Skeletal muscle tissue (tissue), 4 donors: ENCODE data around the gene OR4N5. TPM values are rescaled to one million over a fixed set of nuclear protein-coding genes. Genes with fewer than 3 reads are reported as not detected.
"Not testable (repeated sequence)": the region's sequence is repeated elsewhere in the genome, so short reads cannot be mapped to it uniquely, and the experiment has no call there.

Source experiments
- H3K27ac ChIP-seq: one replicate; pipeline ENCODE4 v1.7.0; 2013; ENCODE audit warnings: mild to moderate bottlenecking, low read depth, low read length, inconsistent platforms
- H3K27me3 ChIP-seq, 3 donors: one replicate each; pipeline ENCODE4 v1.7.0; 2013; ENCODE audit warnings: low read length in 3 of 3; ENCODE audit not compliant: control insufficient read depth in 3 of 3, insufficient read depth in 3 of 3
- H3K36me3 ChIP-seq, 3 donors: one replicate each; pipeline ENCODE4 v1.7.0; 2013; ENCODE audit warnings: low read length in 3 of 3; ENCODE audit not compliant: control insufficient read depth in 3 of 3, insufficient read depth in 3 of 3
- H3K4me1 ChIP-seq, 3 donors: one replicate each; pipeline ENCODE4 v1.7.0; 2013; ENCODE audit warnings: low read length in 3 of 3, mild to moderate bottlenecking in 3 of 3; ENCODE audit not compliant: control insufficient read depth in 3 of 3, insufficient read depth in 3 of 3
- H3K4me3 ChIP-seq, 3 donors: one replicate each; pipeline ENCODE4 v1.7.0; 2013; ENCODE audit warnings: low read length in 3 of 3
- H3K9ac ChIP-seq, 3 donors: one replicate each; pipeline ENCODE4 v1.7.0; 2013; ENCODE audit warnings: low read length in 3 of 3, mild to moderate bottlenecking in 3 of 3, moderate library complexity in 2 of 3, low read depth in 1 of 3
- H3K9me3 ChIP-seq, 3 donors: one replicate each; pipeline ENCODE4 v1.7.0; 2013; ENCODE audit warnings: low read length in 3 of 3; ENCODE audit not compliant: control insufficient read depth in 3 of 3
- total RNA-seq: library from RNA; depleted of rRNA; stranded (reverse); fragments of >200 nt; gene quantifications from one replicate; pipeline ENCODE4 v1.2.3, GENCODE V29; 2014
- donor health status: Osteomylitis.

The OR4N5 gene
- total RNA-seq: not detected

GRCh38 chr14:20138520-20138919 is at the start of gene OR4N5:
Gene OR4N5, plus strand, starts transcription at chr14:20138820. Its CDS starts 4,916 bp downstream, at chr14:20143736.
- no peaks in the 10 kb centered on the region for H3K9me3 ChIP-seq
- H3K4me1 ChIP-seq: no peaks in the 10 kb centered on the region
- no peaks in the 10 kb centered on the region for H3K36me3 ChIP-seq
- H3K4me3 ChIP-seq: no peak within 1 kb of the TSS
- no peak within 1 kb of the TSS for H3K27ac ChIP-seq
- H3K27me3 ChIP-seq: no peaks in the 10 kb centered on the region
- no peak within 1 kb of the TSS for H3K9ac ChIP-seq

GRCh38 chr14:20092050-20092449 is 46.6 kb upstream of the OR4N5 start:
- no peak overlapping the region for H3K9ac ChIP-seq
- H3K9me3 ChIP-seq: no peaks in the 10 kb centered on the region
- no peak overlapping the region for H3K27ac ChIP-seq

GRCh38 chr14:20093442-20093841 is 45.2 kb upstream of the OR4N5 start:
- H3K9me3 ChIP-seq: no peaks in the 10 kb centered on the region
- no peaks in the 10 kb centered on the region for H3K36me3 ChIP-seq
- H3K27ac ChIP-seq: no peak overlapping the region
- no peaks in the 10 kb centered on the region for H3K27me3 ChIP-seq
- no peaks in the 10 kb centered on the region for H3K4me1 ChIP-seq
- no peak overlapping the region for H3K9ac ChIP-seq
- no peak overlapping the region for H3K4me3 ChIP-seq

More at GRCh38 chr14:20092050-20092449, 46.6 kb upstream of the OR4N5 start:
- Histone ChIP-seq H3K4me3 (no peak overlapping the region), H3K4me1 (no peaks in the 10 kb centered on the region), H3K36me3 (no peaks in the 10 kb centered on the region), H3K27me3 (no peaks in the 10 kb centered on the region)

GRCh38 chr14:20098926-20099770 is 39.5 kb upstream of the OR4N5 start:
- H3K9me3 ChIP-seq, H3K4me3 ChIP-seq, H3K4me1 ChIP-seq, H3K27me3 ChIP-seq, H3K9ac ChIP-seq, H3K36me3 ChIP-seq, H3K27ac ChIP-seq: not testable (repeated sequence)

- H3K4me1 ChIP-seq: no peaks in the 10 kb centered on the region
- H3K4me3 ChIP-seq: no peak within 1 kb of the TSS
- no peaks in the 10 kb centered on the region for H3K27me3 ChIP-seq
- no peak within 1 kb of the TSS for H3K9ac ChIP-seq
- no peaks in the 10 kb centered on the region for H3K36me3 ChIP-seq
- H3K27ac ChIP-seq: no peak within 1 kb of the TSS
- H3K9me3 ChIP-seq: no peaks in the 10 kb centered on the region
Measured at GRCh38 chr14:20110438-20110837, 28.2 kb upstream of the OR4N5 start, which contains the start of gene OR4K17. Gene OR4K17, plus strand, starts transcription at chr14:20110739. Its CDS starts 6,761 bp downstream, at chr14:20117500.

GRCh38 chr14:20112321-20112720 is 26.3 kb upstream of the OR4N5 start:
- no peaks in the 10 kb centered on the region for H3K4me1 ChIP-seq
- H3K27ac ChIP-seq: no peak overlapping the region
- no peak overlapping the region for H3K4me3 ChIP-seq
- H3K27me3 ChIP-seq: no peaks in the 10 kb centered on the region
- H3K9ac ChIP-seq: no peak overlapping the region
- H3K36me3 ChIP-seq: no peaks in the 10 kb centered on the region
- H3K9me3 ChIP-seq: peaks cover 0 to 2% (median 0%) of the 10 kb centered on the region in 3 donors

GRCh38 chr14:20116748-20117147 is 21.9 kb upstream of the OR4N5 start:
- Histone ChIP-seq H3K9me3 (peaks cover 0 to 2% (median 0%) of the 10 kb centered on the region in 3 donors), H3K27me3 (no peaks in the 10 kb centered on the region), H3K9ac (no peak overlapping the region), H3K27ac (no peak overlapping the region), H3K4me3 (no peak overlapping the region), H3K36me3 (no peaks in the 10 kb centered on the region), H3K4me1 (no peaks in the 10 kb centered on the region)

GRCh38 chr14:20118795-20119194 is 19.8 kb upstream of the OR4N5 start:
- no peak overlapping the region for H3K4me3 ChIP-seq
- peaks cover 0 to 2% (median 0%) of the 10 kb centered on the region in 3 donors for H3K9me3 ChIP-seq
- no peaks in the 10 kb centered on the region for H3K27me3 ChIP-seq
- H3K4me1 ChIP-seq: no peaks in the 10 kb centered on the region
- no peaks in the 10 kb centered on the region for H3K36me3 ChIP-seq
- no peak overlapping the region for H3K27ac ChIP-seq
- H3K9ac ChIP-seq: no peak overlapping the region

GRCh38 chr14:20143911-20144310 is 5.3 kb downstream of the OR4N5 start:
- H3K9me3 ChIP-seq: no peaks in the 10 kb centered on the region

GRCh38 chr14:20144820-20145219 is 6.2 kb downstream of the OR4N5 start:
- Histone ChIP-seq H3K36me3 (no peaks in the 10 kb centered on the region), H3K4me3 (no peak overlapping the region), H3K9ac (no peak overlapping the region), H3K9me3 (no peaks in the 10 kb centered on the region), H3K4me1 (no peaks in the 10 kb centered on the region), H3K27ac (no peak overlapping the region), H3K27me3 (no peaks in the 10 kb centered on the region)

More at GRCh38 chr14:20143911-20144310, 5.3 kb downstream of the OR4N5 start:
- no peak overlapping the region for H3K27ac ChIP-seq
- H3K4me1 ChIP-seq: no peaks in the 10 kb centered on the region
- H3K9ac ChIP-seq: no peak overlapping the region
- H3K27me3 ChIP-seq: no peaks in the 10 kb centered on the region
- no peaks in the 10 kb centered on the region for H3K36me3 ChIP-seq
- H3K4me3 ChIP-seq: no peak overlapping the region
